ENCODE measurements around the gene LGI4. TPM values are rescaled to one million over a fixed set of nuclear protein-coding genes. Genes with fewer than 3 reads are reported as not detected.

The LGI4 gene
- total and polyA plus RNA-seq, 2 donors from 2014 or later = 5.1 to 7.5 TPM

GRCh38 chr19:35100588-35101533, 34.0 kb downstream of the LGI4 start:
- intact Hi-C loops (cut with DNase I) = no loop called here
- Histone ChIP-seq H3K4me1 (ENCODE audit: control insufficient read depth in 2 of 3, insufficient read depth in 2 of 3, low read depth in 1 of 3, low read length in 3 of 3) (no peaks in the 10 kb centered on the region), H3K4me3 (ENCODE audit: low read length in 3 of 3) (no peak overlapping the region), H3K9ac (ENCODE audit: low read length in 3 of 3) (no peak overlapping the region), H3K36me3 (ENCODE audit: control insufficient read depth in 2 of 3, insufficient read depth in 3 of 3, low read length in 3 of 3) (no peaks in the 10 kb centered on the region), H3K27me3 (ENCODE audit: control insufficient read depth, insufficient read depth, low read length) (no peaks in the 10 kb centered on the region), H3K27ac (ENCODE audit: low read depth in 2 of 2, low read length in 2 of 2) (no peak overlapping the region), H3K9me3 (ENCODE audit: control insufficient read depth in 2 of 3, insufficient read depth in 1 of 3, low read length in 3 of 3) (peaks cover 0 to 4% (median 3%) of the 10 kb centered on the region in 3 donors)
- FAIRE-seq = no peak
- no peak for DNase-seq
- TF ChIP-seq CTCF (IDR thresholded peaks at IDR 0.05; ENCODE audit: borderline replicate concordance, extremely low read depth, insufficient read depth) = no peak

- no peak overlapping the region for H3K27ac ChIP-seq (ENCODE audit: low read depth in 2 of 2, low read length in 2 of 2)
- H3K4me3 ChIP-seq (ENCODE audit: low read length in 3 of 3) = no peak overlapping the region
- H3K36me3 ChIP-seq (ENCODE audit: control insufficient read depth in 2 of 3, insufficient read depth in 3 of 3, low read length in 3 of 3) = no peaks in the 10 kb centered on the region
- no peak overlapping the region for H3K9ac ChIP-seq (ENCODE audit: low read length in 3 of 3)
- DNase-seq (no peak), FAIRE-seq (no peak)
- H3K9me3 ChIP-seq (ENCODE audit: control insufficient read depth in 2 of 3, insufficient read depth in 1 of 3, low read length in 3 of 3) = no peaks in the 10 kb centered on the region
- TF ChIP-seq CTCF (IDR thresholded peaks at IDR 0.05; ENCODE audit: borderline replicate concordance, extremely low read depth, insufficient read depth) = no peak
- intact Hi-C loops (cut with DNase I) = no loop called here
- no peaks in the 10 kb centered on the region for H3K4me1 ChIP-seq (ENCODE audit: control insufficient read depth in 2 of 3, insufficient read depth in 2 of 3, low read depth in 1 of 3, low read length in 3 of 3)
- no peaks in the 10 kb centered on the region for H3K27me3 ChIP-seq (ENCODE audit: control insufficient read depth, insufficient read depth, low read length)
Observed at GRCh38 chr19:35099897-35100275, 35.0 kb downstream of the LGI4 start.

- no peaks in the 10 kb centered on the region for H3K4me1 ChIP-seq (ENCODE audit: control insufficient read depth in 2 of 3, insufficient read depth in 2 of 3, low read depth in 1 of 3, low read length in 3 of 3)
- FAIRE-seq (no peak), DNase-seq (no peak)
- no peaks in the 10 kb centered on the region for H3K9me3 ChIP-seq (ENCODE audit: control insufficient read depth in 2 of 3, insufficient read depth in 1 of 3, low read length in 3 of 3)
- no peaks in the 10 kb centered on the region for H3K36me3 ChIP-seq (ENCODE audit: control insufficient read depth in 2 of 3, insufficient read depth in 3 of 3, low read length in 3 of 3)
- H3K4me3 ChIP-seq (ENCODE audit: low read length in 3 of 3) = no peak overlapping the region
- no peak for TF ChIP-seq CTCF (IDR thresholded peaks at IDR 0.05; ENCODE audit: borderline replicate concordance, extremely low read depth, insufficient read depth)
- no peak overlapping the region for H3K9ac ChIP-seq (ENCODE audit: low read length in 3 of 3)
- no peaks in the 10 kb centered on the region for H3K27me3 ChIP-seq (ENCODE audit: control insufficient read depth, insufficient read depth, low read length)
- no peak overlapping the region for H3K27ac ChIP-seq (ENCODE audit: low read depth in 2 of 2, low read length in 2 of 2)
- intact Hi-C loops (cut with DNase I) = no loop called here
Observed at GRCh38 chr19:35099155-35099896, 35.5 kb downstream of the LGI4 start.

Data from kidney (tissue), 14 donors.